ENCODE measurements around the gene SPDYE8.
"Not testable (repeated sequence)": the region's sequence is repeated elsewhere in the genome, so short reads cannot be mapped to it uniquely, and the experiment has no call there.

SPDYE8 gene, protein sequence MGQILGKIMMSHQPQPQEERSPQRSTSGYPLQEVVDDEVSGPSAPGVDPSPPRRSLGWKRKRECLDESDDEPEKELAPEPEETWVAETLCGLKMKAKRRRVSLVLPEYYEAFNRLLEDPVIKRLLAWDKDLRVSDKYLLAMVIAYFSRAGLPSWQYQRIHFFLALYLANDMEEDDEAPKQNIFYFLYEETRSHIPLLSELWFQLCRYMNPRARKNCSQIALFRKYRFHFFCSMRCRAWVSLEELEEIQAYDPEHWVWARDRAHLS

GRCh38 chr7:73029666-73030065 lies at the start of gene SPDYE8:
Gene SPDYE8 (minus strand): TSS chr7:73029766. CDS start chr7:73027966, 1,800 bp downstream.
- FAIRE-seq, result not testable (repeated sequence)

GRCh38 chr7:73057811-73058210 lies 28.2 kb upstream of the SPDYE8 start, which contains the start of gene SPDYE11:
Gene SPDYE11 (minus strand): TSS chr7:73057911. CDS start chr7:73056111, 1,800 bp downstream.
- FAIRE-seq, result not testable (repeated sequence)

DNA sequence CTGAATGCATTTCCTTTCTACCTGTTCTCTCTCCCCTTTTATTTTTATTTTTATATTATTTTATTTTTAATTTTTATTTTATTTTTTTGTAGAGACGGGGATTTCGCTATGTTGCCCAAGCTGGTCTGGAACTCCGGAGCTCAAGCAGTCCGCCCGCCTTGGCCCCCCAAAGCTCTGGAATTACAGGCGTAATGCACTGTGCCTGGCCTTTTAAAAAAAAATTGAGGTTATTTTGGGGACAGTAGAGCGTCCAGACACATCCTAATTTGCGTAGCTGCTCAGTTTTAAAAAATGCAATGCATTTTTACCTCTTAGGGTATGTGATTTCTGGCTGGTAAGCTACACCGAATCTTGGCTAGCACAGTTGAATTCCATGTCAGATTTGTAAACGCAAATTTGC lies 23.1 kb downstream of the SPDYE8 start:
- FAIRE-seq, result not testable (repeated sequence)

- peak; percentile 96 for FAIRE-seq
Observed at GRCh38 chr7:73005693-73006447, 23.7 kb downstream of the SPDYE8 start.

GRCh38 chr7:73005356-73005692 lies 24.2 kb downstream of the SPDYE8 start:
- FAIRE-seq, result not testable (repeated sequence)

- not testable (repeated sequence) for FAIRE-seq
Observed at GRCh38 chr7:72997887-72998468, 31.6 kb downstream of the SPDYE8 start.

GRCh38 chr7:72997447-72997846 lies 32.1 kb downstream of the SPDYE8 start:
- FAIRE-seq, result not testable (repeated sequence)

- FAIRE-seq, result not testable (repeated sequence)
Observed at GRCh38 chr7:72995484-72995883, 34.1 kb downstream of the SPDYE8 start.

- FAIRE-seq, result not testable (repeated sequence)
Observed at GRCh38 chr7:72990146-72990913, 39.2 kb downstream of the SPDYE8 start.

DNA sequence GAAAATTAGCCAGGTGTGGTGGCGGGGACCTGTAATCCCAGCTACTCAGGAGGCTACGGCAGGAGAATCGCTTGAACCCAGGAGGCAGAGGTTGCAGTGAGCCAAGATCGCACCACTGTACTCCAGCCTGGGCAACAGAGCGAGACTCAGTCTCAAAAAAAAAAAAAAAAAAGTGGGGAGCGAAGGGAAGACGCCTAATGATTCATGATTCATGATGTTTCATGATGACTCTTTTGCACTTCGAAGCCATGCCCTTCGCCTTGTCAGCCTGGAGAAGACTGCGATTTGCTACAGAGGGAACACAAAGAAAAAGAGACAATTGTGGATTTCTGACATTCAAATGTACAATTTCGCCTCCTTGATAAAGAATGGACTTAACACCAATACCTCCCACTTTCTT lies 47.5 kb downstream of the SPDYE8 start:
- not testable (repeated sequence) for FAIRE-seq

- FAIRE-seq, result not testable (repeated sequence)
Observed at GRCh38 chr7:72980382-72980781, 49.2 kb downstream of the SPDYE8 start.

DNA sequence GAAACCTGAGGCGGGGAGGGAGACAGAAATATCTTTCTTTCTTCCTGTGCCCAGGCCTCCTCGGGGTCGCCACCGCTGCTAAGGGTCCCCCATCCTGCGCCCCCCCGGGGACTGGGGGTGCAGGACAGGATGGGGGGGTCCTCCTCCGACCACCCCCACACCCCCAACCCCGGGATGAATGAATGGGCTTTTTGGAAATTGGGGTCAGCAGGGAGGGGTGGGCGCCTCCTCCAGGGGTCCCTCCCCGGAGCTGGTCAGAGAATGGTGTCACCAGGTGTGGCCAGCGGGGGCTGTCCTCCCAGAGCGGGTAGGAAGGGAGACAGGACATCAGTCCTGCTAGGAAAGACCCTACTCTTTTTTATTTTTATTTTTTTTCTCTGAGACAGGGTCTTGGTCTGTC lies 53.1 kb downstream of the SPDYE8 start:
- not testable (repeated sequence) for FAIRE-seq

DNA sequence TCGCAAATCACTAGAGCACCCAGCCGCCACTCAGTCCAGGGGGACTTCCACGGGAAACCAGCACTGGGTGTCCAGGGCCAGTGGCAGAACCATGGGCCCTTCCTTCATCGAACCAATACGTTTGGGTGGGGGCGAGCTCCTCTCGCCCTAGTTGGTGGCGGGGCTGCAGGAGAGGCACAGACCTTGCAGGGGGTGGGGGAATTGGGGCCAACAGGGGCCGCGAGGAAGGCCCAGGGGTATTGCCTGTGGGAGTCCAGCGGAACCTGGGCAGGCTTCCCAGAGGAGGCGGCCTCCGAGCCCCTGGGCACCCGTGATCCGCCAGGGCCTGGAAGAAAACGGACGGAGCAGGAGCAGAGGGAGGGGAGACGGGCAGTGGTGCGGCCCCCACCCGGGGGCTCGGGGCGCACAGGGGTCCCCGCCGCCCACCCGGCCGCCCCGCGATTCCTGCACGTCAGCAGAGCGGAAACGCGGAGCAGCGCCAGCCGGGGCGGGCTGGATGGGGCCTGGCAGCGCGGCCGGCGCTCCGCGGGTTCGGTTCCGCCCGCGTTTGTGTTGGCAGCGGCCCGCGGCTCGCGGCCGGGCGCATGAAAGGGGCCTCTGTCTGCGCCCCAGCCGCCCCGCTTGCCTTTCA lies 53.8 kb downstream of the SPDYE8 start:
- FAIRE-seq, result not testable (repeated sequence)

DNA sequence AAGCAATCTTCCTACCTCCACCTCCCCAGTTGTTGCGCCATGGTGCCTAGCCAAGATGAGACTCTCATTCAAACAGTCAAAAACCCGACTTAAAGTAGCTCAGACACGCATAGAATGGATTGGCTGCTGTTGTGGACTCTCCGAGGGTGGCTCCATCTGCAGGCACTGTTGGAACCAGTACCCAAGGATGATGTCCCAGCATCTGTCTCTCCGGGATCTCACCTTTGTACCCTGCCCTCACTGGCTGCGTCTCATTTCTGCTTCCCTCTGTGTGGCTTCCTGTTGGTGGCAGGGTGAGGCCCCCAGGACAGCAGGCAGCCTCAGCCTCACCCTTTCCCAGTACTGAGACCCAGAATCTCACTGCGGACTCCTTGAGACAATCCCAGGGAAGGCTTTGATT lies 54.8 kb downstream of the SPDYE8 start:
- FAIRE-seq, result not testable (repeated sequence)

DNA sequence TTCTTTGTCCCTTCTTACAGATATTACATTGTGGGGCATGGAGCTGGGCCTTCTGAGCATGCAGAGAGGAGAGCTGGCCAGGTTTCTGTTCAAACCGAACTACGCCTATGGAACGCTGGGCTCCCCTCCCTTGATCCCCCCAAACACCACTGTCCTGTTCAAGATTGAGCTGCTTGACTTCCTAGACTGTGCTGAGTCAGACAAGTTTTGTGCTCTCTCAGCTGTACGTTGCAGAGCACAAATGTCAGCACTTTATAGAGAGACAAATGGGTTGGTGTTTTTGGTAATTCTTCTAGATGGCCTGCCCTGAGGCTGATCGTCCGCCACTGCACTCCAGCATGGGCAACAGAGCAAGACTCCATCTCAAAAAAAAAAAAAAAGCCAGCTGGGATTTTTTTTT lies 58.1 kb downstream of the SPDYE8 start:
- FAIRE-seq, result not testable (repeated sequence)
